Bronchus fibroblast of lung (primary cell): ENCODE data around the gene PPP6R3. TPM values are rescaled to one million over a fixed set of nuclear protein-coding genes. Genes with fewer than 3 reads are reported as not detected.

Source experiments
- total RNA-seq: library from RNA; depleted of rRNA; stranded (reverse); fragments of >200 nt; gene quantifications from 2 replicates; pipeline ENCODE4 v1.2.3, GENCODE V29; 2015

PPP6R3 gene, protein sequence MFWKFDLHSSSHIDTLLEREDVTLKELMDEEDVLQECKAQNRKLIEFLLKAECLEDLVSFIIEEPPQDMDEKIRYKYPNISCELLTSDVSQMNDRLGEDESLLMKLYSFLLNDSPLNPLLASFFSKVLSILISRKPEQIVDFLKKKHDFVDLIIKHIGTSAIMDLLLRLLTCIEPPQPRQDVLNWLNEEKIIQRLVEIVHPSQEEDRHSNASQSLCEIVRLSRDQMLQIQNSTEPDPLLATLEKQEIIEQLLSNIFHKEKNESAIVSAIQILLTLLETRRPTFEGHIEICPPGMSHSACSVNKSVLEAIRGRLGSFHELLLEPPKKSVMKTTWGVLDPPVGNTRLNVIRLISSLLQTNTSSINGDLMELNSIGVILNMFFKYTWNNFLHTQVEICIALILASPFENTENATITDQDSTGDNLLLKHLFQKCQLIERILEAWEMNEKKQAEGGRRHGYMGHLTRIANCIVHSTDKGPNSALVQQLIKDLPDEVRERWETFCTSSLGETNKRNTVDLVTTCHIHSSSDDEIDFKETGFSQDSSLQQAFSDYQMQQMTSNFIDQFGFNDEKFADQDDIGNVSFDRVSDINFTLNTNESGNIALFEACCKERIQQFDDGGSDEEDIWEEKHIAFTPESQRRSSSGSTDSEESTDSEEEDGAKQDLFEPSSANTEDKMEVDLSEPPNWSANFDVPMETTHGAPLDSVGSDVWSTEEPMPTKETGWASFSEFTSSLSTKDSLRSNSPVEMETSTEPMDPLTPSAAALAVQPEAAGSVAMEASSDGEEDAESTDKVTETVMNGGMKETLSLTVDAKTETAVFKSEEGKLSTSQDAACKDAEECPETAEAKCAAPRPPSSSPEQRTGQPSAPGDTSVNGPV
- 48.0 and 55.5 TPM in 2 replicates for total RNA-seq

DNA sequence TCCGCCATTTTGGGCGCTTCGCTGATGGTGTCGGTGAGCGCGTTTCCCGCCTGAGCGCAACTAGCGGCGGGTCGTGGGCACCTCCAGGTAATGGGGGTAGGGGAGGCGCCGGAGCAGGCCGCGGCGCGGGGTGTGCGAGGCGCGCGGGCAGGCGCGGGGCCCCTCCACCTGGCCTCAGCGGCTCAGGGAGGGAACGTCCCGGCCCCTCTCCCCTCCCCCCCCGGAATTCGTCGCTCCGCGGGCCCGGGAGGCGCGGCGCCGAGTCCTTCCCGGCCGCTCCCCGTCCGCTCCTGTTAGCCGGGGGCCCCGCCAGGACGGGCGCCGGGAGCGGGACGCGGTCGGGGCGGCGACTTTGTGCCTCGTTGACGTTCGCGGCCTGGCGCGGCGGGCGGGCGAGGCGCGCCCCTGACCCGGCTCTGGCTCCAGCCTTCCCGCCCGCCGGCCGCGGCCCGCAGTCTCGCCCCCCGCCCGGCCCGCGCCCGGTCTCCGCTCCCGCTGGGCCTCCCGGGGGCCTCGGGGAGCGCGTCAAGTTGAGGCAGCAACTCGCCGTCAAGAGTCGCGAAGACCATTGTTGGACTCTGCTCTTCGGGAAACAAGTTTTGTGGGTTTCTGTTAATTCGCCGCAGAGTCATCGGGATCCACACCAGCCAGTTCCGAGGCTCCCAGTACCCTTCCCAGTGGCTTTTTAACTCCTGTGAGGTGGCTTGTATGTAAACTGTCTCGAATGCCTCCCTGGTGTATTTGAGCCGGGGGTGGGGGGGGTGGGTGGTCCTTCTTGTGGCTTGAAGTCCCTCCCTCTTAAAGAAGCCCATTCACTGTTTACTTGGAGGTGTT lies at the start of gene PPP6R3:
Gene PPP6R3, plus strand, starts transcription at position 12 of the 834 bp plus-strand sequence. CDS start 76,913 bp downstream, outside the sequence.

Other genes starting within 250 kb of the PPP6R3 start
- 10.4 and 10.6 TPM in 2 replicates for gene KMT5B, start 247.5 kb upstream of the PPP6R3 start, total RNA-seq
- gene C11orf24, start 188.8 kb upstream of the PPP6R3 start, total RNA-seq, result 67.8 and 76.0 TPM in 2 replicates
- gene LRP5, start 148.2 kb upstream of the PPP6R3 start, total RNA-seq, result 14.1 and 14.7 TPM in 2 replicates
- 13.1 and 17.3 TPM in 2 replicates for gene GAL, start 223.8 kb downstream of the PPP6R3 start, total RNA-seq